H1 (cell line): ENCODE results near the gene COTL1.

Source experiments
- CTCF ChIP-seq, 3 experiments: IDR thresholded peaks; 1 replicate in 2 of 3; 2 replicates in 1 of 3; pipeline versions ENCODE4 v1.5.1 to v1.6.1; 2011; ENCODE audit warnings: low read length in 3 of 3, mild to moderate bottlenecking in 3 of 3, inconsistent platforms in 2 of 3, low read depth in 1 of 3, moderate library complexity in 1 of 3; ENCODE audit not compliant: insufficient read depth in 1 of 3; ENCODE audit errors: control extremely low read depth in 1 of 3
- MAX ChIP-seq: IDR thresholded peaks from 2 replicates; pipeline ENCODE4 v1.6.1; 2012; ENCODE audit warnings: inconsistent platforms
- POLR2AphosphoS5 ChIP-seq: IDR thresholded peaks from 2 replicates; pipeline ENCODE4 v1.6.1; 2011; ENCODE audit warnings: low read depth, low read length
- RAD21 ChIP-seq, 2 experiments: IDR thresholded peaks in 1 of 2; conservative IDR thresholded peaks in 1 of 2; 2 replicates each; pipeline ENCODE4 v1.6.1; 2011; ENCODE audit warnings: low read depth in 2 of 2, low read length in 2 of 2, improper control_type of control experiment in 1 of 2, inconsistent platforms in 1 of 2, mild to moderate bottlenecking in 1 of 2, moderate library complexity in 1 of 2
- RBBP5 ChIP-seq: IDR thresholded peaks from 2 replicates; pipeline ENCODE4 v1.7.1; 2012; ENCODE audit warnings: low read depth, mild to moderate bottlenecking, inconsistent platforms, low read length, moderate library complexity, borderline replicate concordance
- ZNF274 ChIP-seq: IDR thresholded peaks from 2 replicates; pipeline ENCODE4 v1.7.0; 2012; ENCODE audit warnings: low read length, borderline replicate concordance; ENCODE audit errors: extremely low read depth

GRCh38 chr16:84654998-84655397 is 37.1 kb upstream of the COTL1 start:
- no peak for TF ChIP-seq POLR2AphosphoS5
- no peak for TF ChIP-seq RAD21 (IDR thresholded peaks at IDR 0.05 in 1 of 2, conservative IDR thresholded peaks at IDR 0.05 in 1 of 2; ENCODE audit: low read depth in 2 of 2, low read length in 2 of 2)
- no peak for TF ChIP-seq RBBP5
- TF ChIP-seq ZNF274: no peak
- no peak for TF ChIP-seq MAX
- TF ChIP-seq CTCF (IDR thresholded peaks at IDR 0.05; ENCODE audit: control extremely low read depth in 1 of 3, insufficient read depth in 1 of 3, low read depth in 1 of 3, low read length in 3 of 3): no peak
